GM19238 (cell line): ENCODE data around the gene CHSY1.
A peak's percentile ranks its signal among the peaks of the same experiment; 100 is the strongest.

Source experiments
- DNase-seq: peaks from one replicate; pipeline ENCODE4 v3.0.0; 2011; ENCODE audit warnings: low spot score; ENCODE audit not compliant: insufficient read length

The CHSY1 gene

GRCh38 chr15:101269479-101270223 is 17.8 kb upstream of the CHSY1 start:
- no peak for DNase-seq

- DNase-seq = no peak
Observed at GRCh38 chr15:101267320-101268104, 15.7 kb upstream of the CHSY1 start.

- DNase-seq = no peak
Observed at GRCh38 chr15:101266787-101267186, 14.9 kb upstream of the CHSY1 start.

GRCh38 chr15:101266034-101266433 is 14.2 kb upstream of the CHSY1 start:
- DNase-seq = no peak

GRCh38 chr15:101264911-101265641 is 13.2 kb upstream of the CHSY1 start:
- no peak for DNase-seq

- DNase-seq = no peak
Observed at GRCh38 chr15:101264011-101264410, 12.2 kb upstream of the CHSY1 start.

- no peak for DNase-seq
Observed at GRCh38 chr15:101262551-101262950, 10.7 kb upstream of the CHSY1 start.

GRCh38 chr15:101258238-101259144 is 6.6 kb upstream of the CHSY1 start:
- DNase-seq = no peak

- no peak for DNase-seq
Observed at GRCh38 chr15:101256757-101257156, 4.9 kb upstream of the CHSY1 start.

- DNase-seq = no peak
Observed at GRCh38 chr15:101255615-101256241, 3.9 kb upstream of the CHSY1 start.

GRCh38 chr15:101255051-101255395 is 3.2 kb upstream of the CHSY1 start:
- DNase-seq = no peak

- DNase-seq = no peak
Observed at GRCh38 chr15:101254157-101255050, 2.6 kb upstream of the CHSY1 start.

GRCh38 chr15:101252836-101253235 is 988 bp upstream of the CHSY1 start:
- no peak for DNase-seq

GRCh38 chr15:101250873-101251829 is 697 bp downstream of the CHSY1 start:
- peak; percentile 52 for DNase-seq

- no peak for DNase-seq
Observed at GRCh38 chr15:101250341-101250831, 1.5 kb downstream of the CHSY1 start.

GRCh38 chr15:101248274-101248673 is 3.6 kb downstream of the CHSY1 start:
- DNase-seq = no peak

GRCh38 chr15:101246824-101247745 is 4.8 kb downstream of the CHSY1 start:
- no peak for DNase-seq
